ENCODE results near the gene CDYL.

CDYL gene

GRCh38 chr6:4788482-4788881, 12.3 kb downstream of the CDYL start:
- Histone ChIP-seq H3K9me3 (no peaks in the 10 kb centered on the region), H3K27ac (no peak overlapping the region), H3K27me3 (no peaks in the 10 kb centered on the region), H3K4me3 (no peak overlapping the region), H3K4me1 (peaks cover 0 to 29% (median 11%) of the 10 kb centered on the region in 4 donors), H3K36me3 (no peaks in the 10 kb centered on the region)
- no peak for DNase-seq
- intact Hi-C loops (cut with DNase I; ENCODE audit: low total_unique reads), result no loop called here
- TF ChIP-seq CTCF (IDR thresholded peaks at IDR 0.05), result no peak

DNA sequence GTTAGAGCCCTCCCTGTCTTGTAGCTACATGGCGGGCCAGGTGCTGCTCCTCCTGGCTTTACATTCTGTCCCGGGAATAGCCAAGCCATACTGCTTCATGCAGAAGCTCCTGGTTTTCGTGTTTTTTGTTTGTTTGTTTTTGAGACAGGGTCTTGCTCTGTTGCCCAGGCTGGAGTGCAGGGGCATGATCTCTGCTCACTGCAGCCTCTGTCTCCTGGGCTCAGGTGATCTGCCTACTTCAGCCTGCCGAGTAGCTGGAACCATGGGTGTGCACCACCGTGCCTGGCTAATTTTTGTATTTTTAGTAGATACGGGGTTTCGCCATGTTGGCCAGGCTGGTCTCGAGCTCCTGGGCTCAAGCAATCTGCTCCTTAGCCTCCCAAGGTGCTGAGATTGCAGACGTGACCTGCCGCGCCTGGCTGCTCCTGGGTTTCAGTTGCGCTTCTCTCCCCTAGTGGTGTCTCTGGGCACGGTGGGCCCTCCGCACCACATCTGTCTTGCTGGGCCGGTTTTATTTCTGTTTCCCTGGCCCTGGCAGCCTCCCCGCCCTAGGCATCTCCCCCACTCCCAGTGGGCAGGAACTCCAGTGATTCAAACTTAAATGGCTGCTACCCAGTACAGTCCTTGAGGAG, 12.9 kb downstream of the CDYL start:
- H3K4me1 ChIP-seq, result peaks cover 0 to 34% (median 13%) of the 10 kb centered on the region in 4 donors
- no peaks in the 10 kb centered on the region for H3K27me3 ChIP-seq
- intact Hi-C loops (cut with DNase I; ENCODE audit: low total_unique reads), result no loop called here
- no peak for DNase-seq
- H3K9me3 ChIP-seq, result no peaks in the 10 kb centered on the region
- no peak for TF ChIP-seq CTCF (IDR thresholded peaks at IDR 0.05)
- no peaks in the 10 kb centered on the region for H3K36me3 ChIP-seq
- no peak overlapping the region for H3K4me3 ChIP-seq
- H3K27ac ChIP-seq, result no peak overlapping the region

GRCh38 chr6:4790158-4790899, 14.1 kb downstream of the CDYL start:
- no peak overlapping the region for H3K27ac ChIP-seq
- no peaks in the 10 kb centered on the region for H3K36me3 ChIP-seq
- no peaks in the 10 kb centered on the region for H3K27me3 ChIP-seq
- intact Hi-C loops (cut with DNase I; ENCODE audit: low total_unique reads), result no loop called here
- no peak for TF ChIP-seq CTCF (IDR thresholded peaks at IDR 0.05)
- no peak for DNase-seq
- H3K9me3 ChIP-seq, result no peaks in the 10 kb centered on the region
- H3K4me1 ChIP-seq, result peaks cover 0 to 42% (median 16%) of the 10 kb centered on the region in 4 donors
- no peak overlapping the region for H3K4me3 ChIP-seq

DNA sequence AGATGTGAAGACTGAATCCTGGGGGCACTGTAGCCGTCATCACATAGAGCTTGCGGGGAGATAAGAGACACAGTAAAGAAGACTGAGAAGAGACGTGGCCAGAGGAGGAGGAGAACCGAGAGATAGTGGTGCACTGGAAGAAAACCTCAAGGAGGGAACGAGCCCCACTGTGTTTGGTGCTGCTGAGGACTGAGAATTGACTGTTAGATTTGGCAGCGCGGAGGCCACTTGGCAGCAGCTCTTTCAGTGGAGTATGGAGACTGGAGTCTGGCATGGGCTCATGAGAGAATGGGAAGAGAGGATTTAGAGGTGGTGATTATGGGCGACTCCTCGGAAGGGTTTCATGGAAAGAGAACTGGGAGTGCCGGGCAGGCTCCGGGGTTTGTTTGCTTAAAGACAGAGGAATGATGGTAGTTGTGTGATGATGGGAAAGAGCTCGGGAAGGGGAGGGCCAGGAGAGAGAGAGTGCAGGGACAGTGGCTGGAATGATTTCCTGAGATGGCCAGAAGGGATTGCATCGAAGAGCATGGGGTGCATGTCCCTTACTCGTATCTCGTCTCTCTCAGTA, 18.0 kb downstream of the CDYL start:
- no peak for DNase-seq
- TF ChIP-seq CTCF (IDR thresholded peaks at IDR 0.05), result no peak
- intact Hi-C loops (cut with DNase I; ENCODE audit: low total_unique reads), result no loop called here
- Histone ChIP-seq H3K4me3 (no peak overlapping the region), H3K9me3 (no peaks in the 10 kb centered on the region), H3K27ac (no peak overlapping the region), H3K27me3 (no peaks in the 10 kb centered on the region), H3K36me3 (no peaks in the 10 kb centered on the region), H3K4me1 (peaks cover 0 to 28% (median 12%) of the 10 kb centered on the region in 4 donors)

- Histone ChIP-seq H3K4me3 (no peak overlapping the region), H3K9me3 (peaks cover 0 to 7% (median 0%) of the 10 kb centered on the region in 3 donors), H3K27me3 (no peaks in the 10 kb centered on the region), H3K4me1 (peaks cover 0 to 21% (median 7%) of the 10 kb centered on the region in 4 donors), H3K27ac (no peak overlapping the region), H3K36me3 (no peaks in the 10 kb centered on the region)
- intact Hi-C loops (cut with DNase I; ENCODE audit: low total_unique reads), result no loop called here
- TF ChIP-seq CTCF (IDR thresholded peaks at IDR 0.05), result no peak
- no peak for DNase-seq
These were observed 21.4 kb downstream of the CDYL start for GRCh38 chr6:4797587-4797986.
